DMS114 treated with DMSO at 0.1 percent for 48 hours (cell line): ENCODE data around the gene METTL26.

ENCODE experiments used
- DNase-seq: peaks from one replicate; lab custom pipeline; 2025; ENCODE audit not compliant: unreplicated experiment; lab: John Stamatoyannopoulos, UW

Gene METTL26

GRCh38 chr16:659618-660017 lies 23.5 kb upstream of the METTL26 start:
- no peak for DNase-seq

DNA sequence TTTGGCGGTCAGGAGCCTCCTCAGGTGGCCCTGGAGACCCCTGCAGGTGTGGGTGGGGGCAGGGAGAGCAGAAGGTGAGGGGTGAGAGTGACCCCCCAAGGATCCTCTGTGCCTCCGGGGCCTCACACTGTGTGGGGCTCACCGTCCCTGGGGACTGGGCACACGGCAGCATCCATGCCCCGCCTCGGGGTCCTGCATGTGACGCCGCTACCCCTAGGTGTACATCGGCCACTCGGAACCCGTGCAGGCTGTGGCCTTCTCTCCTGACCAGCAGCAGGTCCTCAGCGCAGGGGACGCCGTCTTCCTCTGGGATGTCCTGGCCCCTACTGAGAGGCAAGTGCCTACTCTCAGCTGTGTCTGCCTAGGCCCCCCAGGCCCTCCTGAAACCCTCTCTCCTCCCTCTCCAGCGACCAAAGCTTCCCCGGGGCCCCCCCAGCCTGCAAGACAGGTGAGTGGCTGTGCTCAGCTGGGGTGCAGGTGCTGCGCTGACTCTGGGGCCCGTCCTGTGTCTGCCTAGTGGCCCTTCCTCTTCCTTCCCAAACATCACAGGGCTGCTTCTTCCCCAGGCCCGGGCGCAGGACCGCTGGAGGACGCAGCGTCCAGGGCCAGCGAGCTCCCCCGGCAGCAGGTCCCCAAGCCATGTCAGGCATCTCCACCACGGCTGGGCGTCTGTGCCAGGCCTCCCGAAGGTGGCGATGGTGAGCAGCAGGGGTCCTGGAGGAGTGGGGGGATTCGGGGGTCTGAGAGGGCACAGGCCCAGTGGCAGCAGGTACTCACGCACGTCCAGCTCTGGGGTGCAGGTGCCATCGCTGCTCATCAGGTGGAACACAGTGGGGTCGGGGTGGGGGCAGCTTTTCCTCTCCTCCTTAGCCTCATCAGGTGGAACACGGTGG lies 22.8 kb upstream of the METTL26 start:
- no peak for DNase-seq

- DNase-seq, result no peak
These were observed 21.4 kb upstream of the METTL26 start for GRCh38 chr16:657487-657886.

- no peak for DNase-seq
These were observed 17.9 kb upstream of the METTL26 start for GRCh38 chr16:654034-654433.

DNA sequence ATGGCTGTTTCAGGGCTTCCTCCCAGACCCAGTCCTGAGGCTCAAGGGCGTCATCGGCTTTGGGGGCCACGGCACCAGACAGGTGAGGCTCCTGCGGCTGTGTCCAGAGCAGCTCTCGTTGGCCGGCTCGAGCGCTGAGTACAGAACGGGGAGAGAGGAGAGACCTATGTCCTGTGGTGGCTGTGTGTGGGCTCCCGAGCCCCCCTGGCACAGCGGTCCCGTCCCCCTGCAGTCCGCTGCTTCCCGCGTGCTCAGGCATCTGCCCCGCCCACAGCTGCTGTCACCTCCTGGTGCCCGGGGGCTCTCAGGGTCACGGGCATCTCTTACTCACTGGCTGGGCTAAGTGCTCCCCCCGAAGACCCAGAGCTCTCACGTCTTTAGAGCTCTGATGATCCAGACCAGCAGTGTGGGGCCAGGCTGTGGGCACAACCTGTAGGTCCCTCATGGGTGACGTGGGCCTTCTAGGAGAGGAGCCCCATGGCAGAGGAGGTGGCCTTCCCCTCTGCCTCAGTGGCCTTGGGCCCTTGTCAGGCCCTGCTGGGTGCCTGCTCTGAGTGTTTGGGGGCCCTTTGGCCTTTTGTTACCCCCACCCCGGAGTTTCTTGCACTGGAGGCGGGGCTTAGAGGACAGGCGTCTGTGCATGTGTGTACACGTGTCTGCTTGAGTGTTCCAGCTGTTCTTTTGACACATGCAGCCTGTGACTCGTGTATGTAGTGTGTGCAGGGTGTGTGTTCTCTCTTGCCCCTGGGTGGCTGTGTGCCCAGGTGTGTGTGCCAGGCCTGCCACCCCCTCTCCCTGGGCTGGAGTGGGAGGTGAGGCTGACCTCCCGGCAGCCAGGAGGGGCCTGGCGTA lies 16.6 kb upstream of the METTL26 start:
- no peak for DNase-seq

DNA sequence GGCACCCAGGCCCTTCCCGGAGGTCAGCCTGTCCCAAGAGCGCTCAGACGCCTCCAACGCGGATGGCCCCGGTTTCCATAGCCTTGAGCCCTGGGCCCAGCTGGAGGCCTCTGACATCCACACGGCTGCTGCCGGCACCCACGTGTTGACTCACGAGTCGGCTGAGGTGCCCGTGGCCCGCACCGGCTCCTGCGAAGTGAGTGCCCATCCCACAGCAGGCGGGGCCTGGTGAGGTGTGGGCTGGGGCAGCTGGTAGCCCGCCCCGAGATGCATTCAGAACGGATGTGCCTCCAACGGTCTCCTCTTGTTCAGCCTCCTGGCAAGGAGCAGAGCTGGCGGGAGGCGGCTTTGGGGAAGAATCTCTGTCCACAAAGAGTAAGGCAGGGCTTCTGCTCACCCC lies 15.7 kb upstream of the METTL26 start:
- no peak for DNase-seq

- DNase-seq, result no peak
These were observed 13.5 kb upstream of the METTL26 start for GRCh38 chr16:649631-650030.

DNA sequence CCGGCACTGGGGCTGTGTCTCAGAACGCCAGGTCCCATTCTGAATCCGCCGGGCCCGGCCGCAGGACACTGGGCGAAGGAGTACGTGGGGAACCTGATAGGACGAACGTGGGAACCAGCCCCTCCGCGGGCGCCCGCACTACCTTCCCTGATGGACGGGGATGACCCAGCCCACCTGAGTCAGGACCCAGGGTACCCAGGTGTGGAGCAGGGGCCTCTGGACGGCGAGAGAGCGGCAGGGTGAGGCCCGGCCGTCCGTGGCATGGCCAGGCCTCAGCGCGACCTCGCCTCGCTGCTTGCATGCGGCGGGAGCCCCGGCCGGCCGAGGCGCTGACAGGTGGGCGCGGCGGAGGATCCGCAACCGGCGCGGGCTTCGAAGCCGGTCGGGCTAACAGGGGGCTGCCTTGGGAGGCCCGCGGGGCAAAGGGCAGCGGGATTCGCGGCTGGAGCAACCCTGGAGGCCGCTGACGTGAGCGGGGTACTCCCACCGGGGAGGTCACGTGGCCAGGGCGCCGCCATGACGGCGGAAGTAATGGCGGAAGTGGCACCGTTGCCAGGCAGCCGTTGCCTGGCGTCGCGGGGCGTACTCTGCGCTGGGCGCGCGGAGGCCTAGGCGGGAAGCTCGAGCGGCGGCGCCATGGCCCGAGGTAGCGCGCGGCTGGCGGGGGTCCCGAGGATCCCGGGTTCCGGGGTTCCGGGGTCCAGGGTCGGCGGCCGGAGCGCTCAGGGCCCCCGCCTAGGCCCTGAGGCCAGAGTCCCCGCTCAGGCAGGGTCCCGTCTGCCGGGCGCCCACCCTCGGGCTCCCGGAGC lies 12.9 kb upstream of the METTL26 start, which contains the start of gene WDR90:
Gene WDR90 (plus strand): TSS at position 585 of the 809 bp plus-strand sequence. CDS start 52 bp downstream, at position 637.
- DNase-seq, result peak; percentile 50

DNA sequence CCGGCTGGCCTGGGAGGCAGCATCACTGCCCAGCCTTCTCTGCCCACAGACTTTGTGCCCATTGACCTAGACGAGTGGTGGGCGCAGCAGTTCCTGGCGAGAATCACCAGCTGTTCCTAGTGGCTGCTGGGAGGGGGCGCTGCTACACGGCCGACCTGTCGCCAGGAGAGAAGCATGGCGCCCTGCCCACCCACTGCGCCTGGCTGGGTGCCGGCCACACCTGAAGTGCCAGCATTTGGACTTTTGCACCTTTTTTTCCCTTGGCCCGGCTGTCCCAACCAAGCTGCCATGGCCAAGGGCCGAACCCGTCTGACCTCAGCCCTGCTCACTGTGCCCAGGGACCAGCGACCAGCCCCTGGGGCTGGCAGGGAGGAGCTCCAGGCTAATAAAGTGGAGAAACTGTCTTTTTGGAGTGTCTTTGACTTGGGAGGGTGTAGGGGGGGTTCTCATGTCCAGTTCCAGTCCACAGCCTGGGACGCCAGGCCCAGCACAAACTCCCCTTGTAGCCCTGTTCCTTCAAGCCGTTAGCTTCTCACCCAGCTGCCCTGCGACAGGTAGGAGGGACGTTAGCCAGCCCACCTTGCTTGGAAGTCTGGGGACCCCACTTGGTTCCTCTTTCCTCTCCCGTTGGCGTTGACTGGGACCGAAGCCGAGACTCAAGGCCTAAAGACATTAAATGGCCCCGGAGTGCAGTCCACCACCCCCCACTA lies 12.1 kb upstream of the METTL26 start:
- DNase-seq, result no peak

- DNase-seq, result no peak
These were observed 11.2 kb upstream of the METTL26 start for GRCh38 chr16:647173-647902.

- no peak for DNase-seq
These were observed 10.6 kb upstream of the METTL26 start for GRCh38 chr16:646679-647172.

GRCh38 chr16:645852-646678 lies 10.0 kb upstream of the METTL26 start:
- no peak for DNase-seq

GRCh38 chr16:644556-644955 lies 8.5 kb upstream of the METTL26 start:
- DNase-seq, result no peak

- DNase-seq, result no peak
These were observed 6.9 kb upstream of the METTL26 start for GRCh38 chr16:643050-643368.

- no peak for DNase-seq
These were observed 6.3 kb upstream of the METTL26 start for GRCh38 chr16:642189-643049.

DNA sequence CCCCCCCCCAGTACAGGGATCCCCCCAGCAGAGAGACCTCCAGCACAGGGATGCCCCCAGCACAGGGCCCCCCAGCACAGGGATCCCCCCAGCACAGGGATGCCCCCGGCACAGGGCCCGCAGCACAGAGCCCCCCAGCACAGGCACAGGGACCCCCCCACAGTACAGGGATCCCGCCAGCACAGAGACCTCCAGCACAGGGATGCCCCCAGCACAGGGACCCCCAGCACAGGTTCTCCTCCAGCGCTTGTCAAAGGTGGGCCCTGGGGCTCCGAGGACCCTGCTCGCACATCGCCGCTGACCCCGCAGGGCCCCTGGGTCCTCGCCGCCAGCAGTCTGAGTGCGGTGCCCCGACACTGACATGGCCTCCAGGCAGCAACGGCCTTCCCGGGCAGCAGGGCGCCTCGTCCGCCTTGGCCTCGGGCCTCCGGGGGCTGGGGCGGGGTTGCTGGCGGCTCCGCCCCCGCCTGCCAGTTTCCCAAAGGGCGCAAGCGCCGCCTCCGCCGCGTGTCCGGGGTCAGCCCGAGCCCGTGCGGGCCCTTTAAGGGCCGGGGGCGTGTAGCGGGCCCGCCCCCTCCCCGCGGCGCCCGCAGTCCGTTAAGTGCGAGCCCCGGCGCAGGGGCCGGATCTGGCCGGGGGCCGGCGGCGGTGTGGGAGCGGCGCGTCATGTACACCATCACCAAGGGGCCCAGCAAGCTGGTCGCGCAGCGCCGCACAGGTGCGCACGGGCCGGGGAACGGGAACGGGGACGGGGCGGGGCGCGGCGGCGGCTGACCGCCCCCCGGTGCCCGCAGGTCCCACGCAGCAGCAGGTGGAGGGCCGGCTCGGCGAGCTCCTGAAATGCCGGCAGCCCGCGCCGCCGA lies 5.5 kb upstream of the METTL26 start, which contains the start of gene MCRIP2:
Gene MCRIP2 (plus strand): TSS at position 503 of the 863 bp plus-strand sequence. CDS start 164 bp downstream, at position 667.
- DNase-seq, result no peak

DNA sequence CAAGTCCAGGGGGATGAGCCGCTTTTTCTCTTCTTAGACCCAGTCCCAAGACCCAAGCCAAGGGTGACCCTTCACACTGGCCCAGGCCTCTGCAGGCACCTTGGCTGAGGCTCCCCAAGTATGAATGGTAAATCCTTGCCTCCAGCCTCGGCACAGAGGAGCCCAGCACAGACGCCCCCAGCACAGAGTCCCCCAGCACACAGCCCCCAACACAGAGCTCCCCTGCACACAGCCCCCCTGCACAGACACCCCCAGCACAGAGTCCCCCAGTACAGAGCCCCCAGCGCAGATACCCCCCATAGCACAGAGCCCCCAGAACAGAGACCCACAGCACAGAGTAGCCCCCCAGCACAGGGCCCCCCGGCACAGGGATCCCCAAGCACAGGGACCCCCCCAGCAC lies 4.5 kb upstream of the METTL26 start:
- DNase-seq, result no peak
